ENCODE measurements around the gene IL17RE.
"Not testable (repeated sequence)": the region's sequence is repeated elsewhere in the genome, so short reads cannot be mapped to it uniquely, and the experiment has no call there.

Gene IL17RE

DNA sequence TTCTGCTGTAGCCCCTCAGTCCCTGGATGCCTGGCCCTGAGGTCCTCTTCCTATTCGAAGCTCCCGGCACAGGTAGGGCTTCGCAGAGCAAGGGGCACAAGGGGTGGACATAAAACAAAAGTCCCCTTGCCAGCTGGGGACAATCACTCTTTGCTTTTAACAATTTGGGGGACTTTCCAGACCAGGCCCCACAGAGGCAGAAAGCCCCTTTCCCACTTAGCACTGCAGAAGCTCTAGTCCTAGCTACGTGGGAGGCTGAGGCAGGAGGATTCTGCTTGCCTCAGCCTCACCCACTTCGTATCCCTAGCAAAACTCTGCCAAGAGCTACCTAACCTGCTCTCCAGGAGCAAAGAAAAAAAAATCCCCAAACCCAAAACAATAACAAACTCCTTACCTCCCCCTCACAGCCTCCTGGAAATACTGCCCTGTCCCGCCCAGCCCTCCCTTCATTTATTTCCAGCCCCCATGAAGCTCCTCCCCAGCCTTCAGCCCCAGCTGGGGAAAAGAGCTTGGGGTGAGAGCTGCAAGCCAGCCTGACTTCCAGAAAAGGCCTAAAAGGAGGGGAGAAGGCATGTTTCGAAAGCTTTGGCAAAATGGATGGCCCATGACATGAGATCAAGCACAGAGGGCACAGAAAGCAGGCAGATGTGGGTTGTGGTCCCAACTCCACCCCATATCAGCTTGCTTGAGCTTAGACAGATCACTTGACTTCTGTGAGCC lies 22.7 kb upstream of the IL17RE start, which contains the start of gene CIDEC:
Gene CIDEC, minus strand, starts transcription at position 424 of the 720 bp plus-strand sequence. CDS start 1,767 bp downstream, outside the sequence.
- no peak for DNase-seq (ENCODE audit: low read depth in 2 of 2)

DNA sequence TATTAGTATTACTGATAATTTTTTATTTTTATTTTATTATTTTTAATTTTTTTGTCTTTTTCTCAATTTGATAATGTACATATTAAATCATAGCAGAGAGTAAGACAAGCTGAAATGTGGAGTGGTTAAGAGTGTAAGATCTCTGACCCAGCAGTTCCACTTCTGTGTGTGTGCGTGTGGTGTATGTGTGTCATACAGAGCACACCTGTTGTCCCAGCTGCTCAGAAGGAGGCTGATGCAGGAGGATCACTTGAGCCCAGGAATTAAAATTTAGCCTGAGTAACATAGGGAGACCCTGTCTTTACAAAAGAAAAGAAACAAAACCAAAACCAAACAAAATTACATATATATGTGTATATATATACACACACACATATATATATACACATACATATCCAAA lies 21.2 kb upstream of the IL17RE start:
- DNase-seq (ENCODE audit: low read depth in 2 of 2): no peak

DNA sequence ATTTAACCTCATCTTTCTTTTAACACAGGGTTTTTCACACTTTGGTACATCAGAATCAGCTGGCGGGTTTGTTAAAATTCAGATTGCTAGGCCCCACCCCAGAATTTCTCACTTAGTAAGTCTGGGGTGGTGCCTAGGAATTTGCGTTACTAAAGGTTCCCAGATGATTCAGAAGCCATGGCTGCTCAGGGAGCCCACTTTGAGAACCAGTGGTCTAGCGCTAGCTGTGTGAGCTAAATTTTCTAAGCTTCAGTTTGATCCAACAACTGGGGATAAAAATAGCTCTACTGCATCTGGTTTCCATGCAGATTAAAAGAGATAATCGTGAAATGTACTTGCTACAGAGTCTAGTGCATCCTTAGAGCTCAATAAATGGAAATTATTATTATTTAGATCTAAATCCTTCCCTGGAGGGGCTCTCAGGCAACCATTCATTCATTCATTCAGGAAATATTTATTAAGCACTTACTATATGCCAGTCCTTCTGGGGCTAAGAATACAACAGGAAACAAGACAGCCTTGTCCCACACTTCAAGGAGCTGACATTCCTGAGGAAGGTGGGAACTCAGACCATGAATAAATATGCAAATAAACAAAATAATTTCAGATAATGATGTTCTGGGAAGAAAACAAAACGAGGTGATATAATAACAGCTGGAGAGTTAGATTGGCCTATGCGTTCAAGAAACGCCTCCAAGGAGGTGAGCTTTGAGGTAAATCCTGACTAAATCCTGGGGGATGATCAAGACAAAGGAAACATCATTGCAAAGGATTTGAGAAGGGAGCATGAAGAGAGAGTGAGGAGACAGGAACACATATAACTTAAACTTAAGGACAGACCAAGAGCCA lies 18.7 kb upstream of the IL17RE start:
- no peak for DNase-seq (ENCODE audit: low read depth in 2 of 2)

DNA sequence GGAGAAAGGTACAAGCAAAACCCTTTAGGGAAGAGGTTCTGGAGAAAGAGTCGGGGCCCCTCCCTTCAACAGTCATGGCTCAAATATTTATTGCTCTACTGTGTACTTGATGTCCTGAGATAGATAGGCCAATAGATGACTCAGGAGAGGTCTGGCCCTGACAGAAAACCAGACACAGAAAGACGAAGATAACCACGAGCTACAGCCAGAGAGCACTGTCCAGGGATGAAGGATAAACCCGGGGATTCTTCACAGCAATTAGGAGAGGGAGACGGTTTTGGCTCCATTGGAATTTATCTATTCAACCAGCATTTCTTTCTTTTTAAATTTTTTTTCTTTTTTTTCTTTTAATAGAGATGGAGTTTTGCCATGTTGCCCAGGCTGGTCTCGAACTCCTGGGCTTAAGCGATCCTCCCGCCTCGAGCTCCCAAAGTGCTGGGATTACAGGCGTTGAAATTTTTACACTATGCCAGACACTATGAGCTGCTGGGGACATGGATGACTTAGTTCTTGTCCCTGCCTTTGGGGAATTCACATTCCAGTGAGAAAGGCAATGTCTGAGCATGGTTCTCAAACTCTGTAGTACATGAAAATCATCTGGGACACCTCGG lies 18.0 kb upstream of the IL17RE start:
- no peak for DNase-seq (ENCODE audit: low read depth in 2 of 2)

DNA sequence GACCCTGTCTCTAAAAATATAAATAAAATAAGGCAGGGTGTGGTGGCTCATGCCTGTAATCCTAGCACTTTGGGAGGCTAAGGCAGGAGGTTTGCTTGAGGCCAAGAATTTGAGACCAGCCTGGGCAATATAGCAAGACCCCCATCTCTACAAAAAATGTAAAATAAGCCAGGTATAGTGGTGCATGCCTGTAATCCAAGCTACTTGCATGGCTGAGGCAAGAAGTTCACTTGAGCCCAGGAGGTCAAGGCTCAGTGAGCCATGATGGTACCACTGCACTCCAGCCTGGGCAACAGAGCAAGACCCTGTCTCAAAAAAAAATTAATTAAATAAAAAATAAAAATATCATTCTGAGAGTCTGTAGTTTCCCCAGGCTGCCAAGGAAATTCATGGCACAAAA lies 16.3 kb upstream of the IL17RE start:
- no peak for DNase-seq (ENCODE audit: low read depth in 2 of 2)

DNA sequence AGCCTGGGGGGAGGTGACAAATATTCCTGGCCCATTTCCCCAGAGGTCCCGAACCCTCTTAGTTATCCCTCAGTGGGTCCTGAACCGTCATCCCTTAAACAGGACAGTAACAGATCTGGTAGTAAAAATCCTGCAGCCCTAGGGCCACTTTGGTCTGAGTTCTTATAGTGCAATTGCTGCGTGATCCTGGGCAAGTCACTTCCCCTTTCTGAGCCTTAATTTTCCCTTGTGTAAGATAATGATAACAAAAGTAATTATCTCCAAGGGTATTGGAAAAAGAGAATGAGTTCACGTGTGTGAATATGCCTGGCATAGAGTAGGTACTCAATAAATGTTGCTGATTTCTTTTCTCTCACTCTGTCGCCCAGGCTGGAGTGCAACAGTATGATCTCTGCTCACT lies 15.2 kb upstream of the IL17RE start:
- DNase-seq (ENCODE audit: low read depth in 2 of 2): no peak

DNA sequence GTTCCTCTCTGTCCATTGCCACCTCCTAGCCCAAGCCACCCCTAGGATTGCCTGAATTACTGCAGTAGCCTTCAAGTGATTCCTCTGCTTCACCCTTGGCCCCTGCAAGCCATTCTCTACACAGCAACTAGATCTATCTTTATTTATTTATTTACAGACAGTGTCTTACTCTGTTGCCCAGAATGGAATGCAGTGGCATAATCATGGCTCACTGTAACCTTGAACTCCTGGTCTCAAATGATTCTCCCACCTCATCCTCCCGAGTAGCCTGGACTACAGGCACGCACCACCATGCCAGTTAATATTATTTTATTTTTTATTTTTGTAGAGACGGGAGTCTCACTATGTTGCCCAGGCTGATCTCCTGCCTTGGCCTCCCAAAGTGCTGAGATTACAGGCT lies 14.1 kb upstream of the IL17RE start:
- DNase-seq (ENCODE audit: low read depth in 2 of 2): no peak

DNA sequence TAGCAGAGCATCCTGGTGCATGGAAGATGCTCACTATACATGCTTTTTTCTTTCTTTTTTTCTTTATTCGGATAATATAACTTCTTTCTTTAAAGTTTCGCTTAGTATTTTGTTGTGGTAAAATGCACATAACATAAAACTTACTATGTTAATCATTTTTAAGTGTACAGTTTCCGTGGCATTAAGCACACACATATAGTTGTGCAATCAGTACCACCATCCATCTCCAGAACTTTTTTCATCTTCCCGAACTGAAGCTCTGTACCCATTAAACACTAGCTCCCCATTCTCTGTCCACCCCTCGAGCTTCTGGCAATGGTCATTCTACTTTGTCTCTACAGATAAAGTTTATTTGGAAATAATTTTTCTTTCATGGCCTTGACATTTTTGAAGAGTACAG lies 13.2 kb upstream of the IL17RE start:
- no peak for DNase-seq (ENCODE audit: low read depth in 2 of 2)

DNA sequence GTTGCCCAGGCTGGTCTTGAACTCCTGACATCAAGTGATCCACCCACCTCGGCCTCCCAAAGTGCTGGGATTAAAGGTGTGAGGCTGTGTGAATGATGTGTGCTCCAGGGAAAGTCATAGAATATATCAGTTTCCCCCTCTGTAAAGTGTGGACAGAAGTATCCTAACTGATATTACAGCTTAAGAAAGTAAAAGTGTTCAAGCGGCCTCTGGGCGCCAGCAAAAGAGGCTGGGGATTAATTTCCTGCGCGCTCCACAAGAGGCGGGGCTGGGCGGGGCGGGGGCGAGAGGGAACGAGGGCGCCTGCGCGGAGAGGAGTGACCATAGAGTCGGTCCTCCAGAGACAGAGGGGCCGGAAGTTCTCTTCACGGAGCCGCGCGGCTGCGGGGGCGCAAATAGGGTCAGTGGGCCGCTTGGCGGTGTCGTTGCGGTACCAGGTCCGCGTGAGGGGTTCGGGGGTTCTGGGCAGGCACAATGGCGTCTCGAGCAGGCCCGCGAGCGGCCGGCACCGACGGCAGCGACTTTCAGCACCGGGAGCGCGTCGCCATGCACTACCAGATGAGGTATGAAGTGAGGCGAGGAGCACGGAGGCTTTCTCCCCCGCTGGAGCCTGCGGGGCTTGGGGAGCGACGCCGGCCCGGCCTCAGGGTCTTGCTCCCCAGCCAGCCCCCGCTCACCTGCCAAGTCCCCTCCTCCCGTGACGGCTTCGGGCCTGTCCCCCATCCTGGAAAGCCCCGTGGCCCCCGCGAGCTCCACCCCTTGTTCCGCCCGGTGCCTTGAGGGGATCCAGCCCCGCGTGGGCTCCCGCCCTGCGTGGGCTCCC lies 12.2 kb upstream of the IL17RE start, which contains the start of gene JAGN1:
Gene JAGN1, plus strand, starts transcription at position 362 of the 823 bp plus-strand sequence. Its CDS starts 113 bp downstream, at position 475.
- DNase-seq (ENCODE audit: low read depth in 2 of 2): peak; percentile 84 to 88

DNA sequence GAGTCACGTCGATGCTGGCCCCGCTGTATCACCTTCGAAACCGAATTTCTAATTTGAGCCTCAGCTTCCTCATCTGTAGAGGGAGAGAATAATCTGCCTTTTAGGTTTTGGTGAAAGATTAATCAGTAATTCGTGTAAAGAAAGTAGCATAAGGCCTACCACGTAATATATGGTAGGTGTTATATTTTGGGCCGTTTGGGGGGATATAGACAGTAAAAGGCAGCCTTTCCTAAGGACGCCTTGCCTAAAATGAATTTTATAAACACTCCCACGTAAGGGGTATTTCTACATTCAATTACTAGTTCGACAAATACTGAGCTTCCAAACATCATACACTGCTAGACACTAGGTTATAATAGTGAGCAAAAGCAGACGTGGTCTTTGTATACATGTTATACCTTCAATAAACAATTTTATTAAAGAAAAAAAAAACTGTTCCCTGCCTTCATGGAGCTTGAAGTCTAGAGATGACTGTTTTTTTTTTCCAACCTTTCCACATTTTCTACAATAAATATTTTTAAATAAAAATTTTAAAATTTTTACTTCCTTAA lies 11.5 kb upstream of the IL17RE start:
- no peak for DNase-seq (ENCODE audit: low read depth in 2 of 2)

DNA sequence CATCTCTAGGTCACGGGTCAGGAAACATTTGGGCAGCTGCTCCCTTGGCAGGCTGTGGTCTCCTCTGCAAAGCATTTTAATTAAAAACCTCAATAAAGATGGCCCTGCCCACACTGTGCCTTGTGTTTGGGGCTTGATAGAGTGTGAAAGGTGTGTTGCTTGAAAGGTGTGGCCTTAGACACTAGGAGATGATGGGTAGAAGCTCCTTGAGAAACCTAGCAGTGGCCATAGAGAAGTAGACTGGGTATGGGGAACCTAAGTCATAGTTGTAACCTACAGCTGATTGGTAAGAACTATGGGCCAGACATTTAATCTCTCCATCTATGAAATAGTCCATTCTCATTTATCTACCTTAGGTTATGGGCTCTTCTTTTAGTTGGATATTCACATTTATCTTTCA lies 8.9 kb upstream of the IL17RE start:
- DNase-seq (ENCODE audit: low read depth in 2 of 2): no peak

DNA sequence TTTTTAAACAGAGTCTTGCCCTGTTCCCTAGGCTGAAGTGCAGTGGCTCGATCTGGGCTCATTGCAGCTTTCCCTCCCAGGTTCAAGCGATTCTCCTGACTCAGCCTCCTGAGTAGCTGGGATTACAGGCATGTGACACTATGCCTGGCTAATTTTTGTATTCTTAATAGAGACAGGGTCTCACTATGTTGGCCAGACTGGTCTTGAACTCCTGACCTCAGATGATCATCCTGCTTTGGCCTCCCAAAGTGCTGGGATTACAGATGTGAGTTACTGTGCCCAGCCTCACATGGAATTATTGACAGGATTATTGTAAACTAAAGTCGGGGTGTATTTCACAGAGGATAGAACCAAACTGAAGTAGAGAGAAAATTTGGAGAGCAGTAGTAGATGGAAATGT lies 6.9 kb upstream of the IL17RE start:
- not testable (repeated sequence) for DNase-seq (ENCODE audit: low read depth in 2 of 2)

DNA sequence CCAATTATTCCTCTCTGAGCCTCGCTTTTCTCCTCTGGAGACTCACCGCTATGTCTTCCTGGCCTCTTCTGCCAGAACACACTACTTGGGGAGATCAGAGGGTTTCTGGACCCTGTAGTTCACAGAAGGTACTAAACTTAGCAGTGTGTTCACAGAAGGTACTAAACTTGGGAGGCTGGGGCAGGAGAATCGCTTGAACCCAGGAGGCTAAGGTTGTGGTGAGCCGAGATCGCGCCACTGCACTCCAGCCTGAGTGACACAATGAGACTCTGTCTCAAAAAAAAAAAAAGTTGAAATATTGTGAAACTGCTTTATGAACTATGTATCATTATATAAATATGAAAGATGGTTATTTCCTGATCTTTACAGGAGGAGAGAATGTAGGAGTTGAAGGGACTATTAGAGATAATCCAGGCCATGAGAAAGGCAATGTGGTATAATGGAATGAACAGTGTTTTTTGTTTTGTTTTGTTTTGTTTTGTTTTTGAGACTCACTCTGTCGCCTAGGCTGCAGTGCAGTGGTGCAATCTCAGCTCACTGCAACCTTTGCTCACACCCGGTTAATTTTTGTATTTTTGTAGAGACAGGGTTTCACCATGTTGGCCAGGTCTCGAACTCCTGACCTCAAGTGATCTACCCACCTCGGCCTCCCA lies 5.8 kb upstream of the IL17RE start:
- not testable (repeated sequence) for DNase-seq (ENCODE audit: low read depth in 2 of 2)

DNA sequence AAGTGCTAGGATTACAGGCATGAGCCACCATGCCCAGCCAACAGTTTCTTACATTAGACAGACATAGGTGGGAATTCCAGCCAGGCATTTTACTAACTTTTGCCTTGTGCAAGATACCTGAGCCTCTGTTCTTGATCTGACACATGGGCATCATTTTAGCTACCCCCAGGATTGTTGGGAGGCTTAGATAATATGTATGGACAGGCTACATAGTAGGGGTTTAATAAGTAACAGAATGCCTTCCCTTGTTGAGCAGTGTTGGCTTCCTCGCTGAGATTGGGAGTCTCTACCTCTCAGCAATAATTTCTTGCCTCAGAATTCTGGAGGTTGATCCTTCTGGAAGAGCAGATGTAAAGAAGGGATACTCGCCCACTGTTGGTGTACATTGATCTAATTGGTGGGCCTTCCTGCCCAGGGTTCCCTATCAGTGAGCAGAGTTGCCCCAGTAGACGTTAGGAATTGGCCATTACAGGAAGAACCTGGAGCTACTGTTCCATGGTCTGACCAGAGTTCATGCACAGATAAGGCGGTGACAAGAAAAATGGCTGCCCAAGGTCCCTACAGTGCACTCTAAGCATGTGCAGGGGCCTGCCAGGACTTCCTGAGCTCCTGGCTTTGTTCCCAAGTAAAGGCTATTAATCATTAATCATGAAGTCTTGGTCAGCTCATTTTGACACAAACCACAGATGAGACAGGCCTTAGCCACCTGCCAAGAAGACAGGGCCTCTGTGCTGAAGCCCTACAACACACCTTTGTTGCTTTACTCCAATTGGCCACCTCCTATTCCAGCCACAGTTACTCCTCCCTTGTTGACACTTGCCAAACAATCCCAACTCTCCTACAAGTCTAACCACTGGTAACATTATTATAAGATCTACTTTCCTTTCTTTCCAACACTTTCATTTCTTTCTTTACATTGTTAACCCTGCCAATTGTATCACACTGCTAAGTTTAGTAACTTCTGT lies 5.0 kb upstream of the IL17RE start:
- DNase-seq (ENCODE audit: low read depth in 2 of 2): no peak

DNA sequence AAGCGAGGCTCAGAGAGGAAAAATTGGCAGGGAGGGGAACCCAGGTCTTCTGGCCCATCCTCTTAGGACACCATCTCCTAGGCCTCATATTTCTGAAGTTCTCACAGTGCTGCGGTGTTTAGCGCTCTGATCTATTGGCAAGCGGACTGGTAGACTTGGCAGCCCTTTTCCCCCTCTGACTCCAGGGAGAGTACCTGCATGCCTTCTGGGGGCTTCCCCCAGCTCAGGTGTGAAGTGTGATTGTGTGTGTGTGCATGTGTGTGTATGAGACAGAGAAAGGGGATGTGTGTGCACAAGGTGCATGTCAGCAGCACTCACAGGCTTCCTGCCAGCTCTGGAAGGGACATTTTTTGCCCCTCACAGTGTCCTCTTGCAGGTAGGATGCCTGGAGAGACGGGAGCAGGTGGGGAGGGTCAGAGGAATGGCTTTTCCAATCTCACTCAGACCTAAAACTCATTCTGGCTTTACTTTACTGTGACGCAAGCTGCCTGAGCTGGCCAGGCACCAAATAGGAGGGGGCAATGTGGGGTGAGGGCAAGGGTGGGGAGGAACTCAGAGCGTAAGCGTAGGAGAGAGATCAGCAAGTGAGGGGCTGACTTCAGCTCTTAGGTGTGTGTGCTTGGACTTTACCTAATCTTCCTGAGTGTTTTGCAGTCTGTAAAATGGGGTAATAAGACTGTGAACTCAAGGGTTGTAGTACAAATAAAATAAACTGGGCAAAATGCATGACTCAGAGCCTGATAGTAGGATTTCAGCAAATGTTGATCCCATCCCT lies 4.0 kb upstream of the IL17RE start:
- no peak for DNase-seq (ENCODE audit: low read depth in 2 of 2)

DNA sequence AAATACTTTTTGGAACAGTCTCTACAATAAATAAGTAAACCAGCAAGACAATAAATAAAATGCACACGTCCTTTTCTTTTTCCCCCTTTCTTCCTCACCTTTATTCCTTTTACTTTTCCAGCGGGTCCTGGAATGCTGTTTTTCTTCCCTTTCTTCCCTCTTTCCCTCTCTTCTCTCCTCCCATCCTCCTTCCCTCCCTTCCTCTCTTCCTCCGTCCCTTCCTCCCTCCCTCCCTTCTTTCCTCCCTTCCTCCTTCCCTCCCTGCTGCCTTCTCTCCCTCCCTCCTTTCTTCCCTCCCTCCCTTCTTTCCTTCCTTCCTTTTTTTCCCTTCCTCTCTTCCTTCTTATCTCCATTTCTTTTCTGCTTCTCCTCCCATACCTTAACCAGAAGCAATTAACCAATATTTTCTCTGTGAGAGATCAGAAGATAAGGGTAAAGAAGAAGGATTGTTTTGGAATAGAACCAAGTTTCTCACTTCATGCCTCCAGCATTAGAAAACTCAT lies 3.3 kb upstream of the IL17RE start:
- DNase-seq (ENCODE audit: low read depth in 2 of 2): no peak

DNA sequence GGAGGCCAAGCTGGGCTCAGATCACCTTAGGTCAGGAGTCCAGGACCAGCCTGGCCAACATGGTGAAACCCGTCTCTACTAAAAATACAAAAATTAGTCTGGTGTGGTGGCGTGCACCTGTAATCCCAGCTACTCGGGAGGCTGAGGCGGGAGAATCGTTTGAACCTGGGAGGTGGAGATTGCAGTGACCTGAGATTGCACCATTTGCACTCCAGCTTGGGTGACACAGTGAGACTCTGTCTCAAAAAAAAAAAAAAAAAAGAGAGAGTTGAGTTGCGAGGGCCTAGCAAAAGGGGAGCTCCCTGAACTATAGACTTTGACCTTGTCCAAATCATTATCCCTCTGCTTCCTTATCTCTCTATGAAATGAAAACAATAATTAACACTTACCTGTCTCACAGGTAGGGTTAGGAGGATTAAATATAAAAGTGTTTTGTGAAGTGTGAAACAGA lies 1.7 kb upstream of the IL17RE start:
- not testable (repeated sequence) for DNase-seq (ENCODE audit: low read depth in 2 of 2)

DNA sequence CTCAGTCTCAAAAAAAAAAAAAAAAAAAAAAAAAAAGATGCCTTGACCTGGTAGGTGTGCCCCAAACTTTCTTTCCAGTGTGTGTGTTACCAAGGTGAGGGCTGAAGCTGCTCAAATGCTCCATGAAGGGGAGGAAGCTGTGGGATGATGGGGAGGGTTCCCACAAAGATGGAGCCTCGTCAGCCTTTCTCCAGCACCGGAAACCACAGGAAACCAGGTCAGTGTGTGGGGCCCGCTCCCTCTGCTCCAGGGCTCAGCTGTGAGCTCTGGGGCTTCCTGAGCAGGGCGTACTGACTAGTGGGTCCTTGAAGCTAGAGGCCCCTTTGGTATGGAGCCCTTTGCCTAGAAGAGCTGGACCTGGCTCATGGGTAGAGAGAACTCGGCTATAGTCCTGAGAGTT lies 681 bp upstream of the IL17RE start:
- no peak for DNase-seq (ENCODE audit: low read depth in 2 of 2)

DNA sequence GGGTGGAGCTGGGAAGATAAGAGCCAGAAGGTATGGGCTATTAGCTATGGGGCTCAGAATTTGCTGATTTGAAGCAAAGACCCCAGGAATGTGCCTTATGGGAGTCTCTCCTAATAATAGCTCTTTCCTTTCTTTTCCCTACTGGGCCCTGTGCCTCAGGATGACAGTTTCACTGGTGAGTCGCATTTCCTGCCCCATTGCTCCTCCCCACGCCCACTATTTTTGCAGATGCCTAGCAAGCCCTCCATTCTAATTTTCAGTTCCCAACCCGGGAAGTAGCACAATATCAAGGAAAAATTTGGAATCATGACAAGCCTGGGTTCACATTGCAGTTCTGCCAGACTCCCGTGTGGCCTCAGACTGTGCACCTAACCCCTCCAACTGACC lies 583 bp downstream of the IL17RE start:
- no peak for DNase-seq (ENCODE audit: low read depth in 2 of 2)

Data from stimulated activated CD8-positive, alpha-beta memory T cell treated with anti-CD3 and anti-CD28 coated beads, Interleukin-7, amount 100 ng/mL, for 1 hour (primary cell).